ENCODE measurements around the gene NEO1. TPM values are rescaled to one million over a fixed set of nuclear protein-coding genes. Genes with fewer than 3 reads are reported as not detected.

NEO1 gene
- total RNA-seq, 1 donor from 2014 or later = 30.3 TPM

DNA sequence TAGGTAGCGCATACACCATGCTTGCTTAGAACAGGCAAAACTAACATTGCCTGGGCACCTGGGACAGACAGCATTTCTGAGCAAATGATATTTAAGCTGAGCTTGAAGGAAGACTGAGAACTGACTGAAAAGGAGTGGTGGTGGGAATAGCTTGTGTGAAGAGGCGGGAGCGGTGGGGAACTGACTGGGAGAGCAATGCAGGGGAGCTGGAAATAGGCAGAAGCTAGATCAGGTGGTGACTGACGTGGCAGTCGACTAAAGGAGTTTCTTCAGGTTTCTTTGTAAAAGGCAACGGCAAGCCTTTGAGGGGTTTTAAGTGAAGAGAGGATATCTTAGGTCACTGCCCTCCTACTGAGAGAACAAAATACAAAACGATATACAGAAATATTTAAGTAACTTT lies 61.8 kb downstream of the NEO1 start:
- H3K4me3 Mint-ChIP-seq (ENCODE audit: unreplicated experiment) = no peak overlapping the region
- Histone ChIP-seq H3K79me2 (ENCODE audit: insufficient read depth, low read length) (no peaks in the 10 kb centered on the region), H3K9ac (ENCODE audit: low read length) (no peak overlapping the region), H3K9me3 (ENCODE audit: insufficient read depth, low read depth, low read length) (no peaks in the 10 kb centered on the region), H2AFZ (ENCODE audit: low read depth, low read length) (no peak overlapping the region), H3K27me3 (ENCODE audit: insufficient read depth, low read length) (no peaks in the 10 kb centered on the region), H3K27ac (ENCODE audit: low read depth, low read length) (no peak overlapping the region), H3K36me3 (ENCODE audit: insufficient read depth, low read length) (no peaks in the 10 kb centered on the region), H3K4me3 (ENCODE audit: insufficient read depth, low read depth, low read length) (no peak overlapping the region), H3K4me1 (ENCODE audit: insufficient read depth, low read length) (no peaks in the 10 kb centered on the region), H4K20me1 (ENCODE audit: insufficient read depth, low read length) (peaks cover 3% of the 10 kb centered on the region), H3K4me2 (ENCODE audit: low read length) (no peak overlapping the region)
- no peaks in the 10 kb centered on the region for H3K36me3 Mint-ChIP-seq (ENCODE audit: low read depth, unreplicated experiment)
- H3K27ac Mint-ChIP-seq (ENCODE audit: unreplicated experiment) = no peak overlapping the region
- H3K4me1 Mint-ChIP-seq (ENCODE audit: low read depth, unreplicated experiment) = no peaks in the 10 kb centered on the region
- H3K9me3 Mint-ChIP-seq (ENCODE audit: unreplicated experiment) = no peaks in the 10 kb centered on the region
- H3K27me3 Mint-ChIP-seq (ENCODE audit: low read depth, unreplicated experiment) = no peaks in the 10 kb centered on the region
- no peak for FAIRE-seq
- DNase-seq (ENCODE audit: low read depth) = no peak
- TF ChIP-seq, protein P1, sequence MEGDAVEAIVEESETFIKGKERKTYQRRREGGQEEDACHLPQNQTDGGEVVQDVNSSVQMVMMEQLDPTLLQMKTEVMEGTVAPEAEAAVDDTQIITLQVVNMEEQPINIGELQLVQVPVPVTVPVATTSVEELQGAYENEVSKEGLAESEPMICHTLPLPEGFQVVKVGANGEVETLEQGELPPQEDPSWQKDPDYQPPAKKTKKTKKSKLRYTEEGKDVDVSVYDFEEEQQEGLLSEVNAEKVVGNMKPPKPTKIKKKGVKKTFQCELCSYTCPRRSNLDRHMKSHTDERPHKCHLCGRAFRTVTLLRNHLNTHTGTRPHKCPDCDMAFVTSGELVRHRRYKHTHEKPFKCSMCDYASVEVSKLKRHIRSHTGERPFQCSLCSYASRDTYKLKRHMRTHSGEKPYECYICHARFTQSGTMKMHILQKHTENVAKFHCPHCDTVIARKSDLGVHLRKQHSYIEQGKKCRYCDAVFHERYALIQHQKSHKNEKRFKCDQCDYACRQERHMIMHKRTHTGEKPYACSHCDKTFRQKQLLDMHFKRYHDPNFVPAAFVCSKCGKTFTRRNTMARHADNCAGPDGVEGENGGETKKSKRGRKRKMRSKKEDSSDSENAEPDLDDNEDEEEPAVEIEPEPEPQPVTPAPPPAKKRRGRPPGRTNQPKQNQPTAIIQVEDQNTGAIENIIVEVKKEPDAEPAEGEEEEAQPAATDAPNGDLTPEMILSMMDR (IDR thresholded peaks at IDR 0.05; ENCODE audit: insufficient read depth, low read depth, low read length) = no peak
- no peak for TF ChIP-seq EZH2 (IDR thresholded peaks at IDR 0.05; ENCODE audit: insufficient read depth, low read length)

GRCh38 chr15:73116164-73116563 lies 63.9 kb downstream of the NEO1 start:
- Histone ChIP-seq H3K4me2 (ENCODE audit: low read length) (no peak overlapping the region), H3K27me3 (ENCODE audit: insufficient read depth, low read length) (no peaks in the 10 kb centered on the region), H4K20me1 (ENCODE audit: insufficient read depth, low read length) (peaks cover 3% of the 10 kb centered on the region), H2AFZ (ENCODE audit: low read depth, low read length) (no peak overlapping the region), H3K79me2 (ENCODE audit: insufficient read depth, low read length) (no peaks in the 10 kb centered on the region), H3K27ac (ENCODE audit: low read depth, low read length) (no peak overlapping the region), H3K4me1 (ENCODE audit: insufficient read depth, low read length) (no peaks in the 10 kb centered on the region), H3K9me3 (ENCODE audit: insufficient read depth, low read depth, low read length) (no peaks in the 10 kb centered on the region), H3K36me3 (ENCODE audit: insufficient read depth, low read length) (no peaks in the 10 kb centered on the region), H3K4me3 (ENCODE audit: insufficient read depth, low read depth, low read length) (no peak overlapping the region), H3K9ac (ENCODE audit: low read length) (no peak overlapping the region)
- H3K36me3 Mint-ChIP-seq (ENCODE audit: low read depth, unreplicated experiment) = no peaks in the 10 kb centered on the region
- no peak for TF ChIP-seq EZH2 (IDR thresholded peaks at IDR 0.05; ENCODE audit: insufficient read depth, low read length)
- TF ChIP-seq, protein P1 (IDR thresholded peaks at IDR 0.05; ENCODE audit: insufficient read depth, low read depth, low read length) = no peak
- H3K27me3 Mint-ChIP-seq (ENCODE audit: low read depth, unreplicated experiment) = no peaks in the 10 kb centered on the region
- no peak overlapping the region for H3K4me3 Mint-ChIP-seq (ENCODE audit: unreplicated experiment)
- no peak for DNase-seq (ENCODE audit: low read depth)
- H3K27ac Mint-ChIP-seq (ENCODE audit: unreplicated experiment) = no peak overlapping the region
- no peak for FAIRE-seq
- no peaks in the 10 kb centered on the region for H3K4me1 Mint-ChIP-seq (ENCODE audit: low read depth, unreplicated experiment)
- H3K9me3 Mint-ChIP-seq (ENCODE audit: unreplicated experiment) = no peaks in the 10 kb centered on the region

DNA sequence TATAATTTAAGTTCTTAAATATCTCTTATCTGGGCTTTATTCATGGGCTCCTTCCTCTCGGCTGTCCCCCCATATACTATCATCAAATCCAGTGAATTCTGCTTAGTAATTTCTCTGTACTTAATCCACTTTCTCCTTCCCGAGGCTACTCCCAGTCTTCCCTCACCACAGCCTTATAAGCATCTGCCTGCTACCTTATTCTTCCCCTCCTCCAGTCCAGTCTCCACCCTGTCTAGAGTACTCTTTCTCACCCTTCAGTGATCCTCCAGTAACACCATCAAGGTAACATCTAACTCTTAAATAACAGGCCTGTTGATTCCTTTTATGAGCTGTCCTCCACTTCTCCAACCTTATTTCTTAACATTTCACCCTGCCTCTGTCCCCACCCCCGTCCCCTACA lies 65.8 kb downstream of the NEO1 start:
- peaks cover 3% of the 10 kb centered on the region for H4K20me1 ChIP-seq (ENCODE audit: insufficient read depth, low read length)
- TF ChIP-seq, protein P1 (IDR thresholded peaks at IDR 0.05; ENCODE audit: insufficient read depth, low read depth, low read length) = no peak
- TF ChIP-seq EZH2 (IDR thresholded peaks at IDR 0.05; ENCODE audit: insufficient read depth, low read length) = no peak
- no peaks in the 10 kb centered on the region for H3K36me3 Mint-ChIP-seq (ENCODE audit: low read depth, unreplicated experiment)
- no peaks in the 10 kb centered on the region for H3K79me2 ChIP-seq (ENCODE audit: insufficient read depth, low read length)
- no peak for FAIRE-seq
- no peaks in the 10 kb centered on the region for H3K9me3 Mint-ChIP-seq (ENCODE audit: unreplicated experiment)
- H3K9me3 ChIP-seq (ENCODE audit: insufficient read depth, low read depth, low read length) = no peaks in the 10 kb centered on the region
- H3K4me3 Mint-ChIP-seq (ENCODE audit: unreplicated experiment) = no peak overlapping the region
- no peaks in the 10 kb centered on the region for H3K27me3 Mint-ChIP-seq (ENCODE audit: low read depth, unreplicated experiment)
- H3K4me2 ChIP-seq (ENCODE audit: low read length) = no peak overlapping the region
- no peak for DNase-seq (ENCODE audit: low read depth)
- H3K27me3 ChIP-seq (ENCODE audit: insufficient read depth, low read length) = no peaks in the 10 kb centered on the region
- no peak overlapping the region for H3K9ac ChIP-seq (ENCODE audit: low read length)
- no peaks in the 10 kb centered on the region for H3K36me3 ChIP-seq (ENCODE audit: insufficient read depth, low read length)
- no peak overlapping the region for H3K27ac Mint-ChIP-seq (ENCODE audit: unreplicated experiment)
- no peak overlapping the region for H2AFZ ChIP-seq (ENCODE audit: low read depth, low read length)
- H3K4me1 Mint-ChIP-seq (ENCODE audit: low read depth, unreplicated experiment) = no peaks in the 10 kb centered on the region
- H3K27ac ChIP-seq (ENCODE audit: low read depth, low read length) = no peak overlapping the region
- H3K4me3 ChIP-seq (ENCODE audit: insufficient read depth, low read depth, low read length) = no peak overlapping the region
- no peaks in the 10 kb centered on the region for H3K4me1 ChIP-seq (ENCODE audit: insufficient read depth, low read length)
